Measurements from ENCODE around the gene AKT3. TPM values are rescaled to one million over a fixed set of nuclear protein-coding genes. Genes with fewer than 3 reads are reported as not detected.

Gene AKT3
- polyA plus RNA-seq, 3 donors, result 0.81 to 1.7 (median 1.4) TPM

DNA sequence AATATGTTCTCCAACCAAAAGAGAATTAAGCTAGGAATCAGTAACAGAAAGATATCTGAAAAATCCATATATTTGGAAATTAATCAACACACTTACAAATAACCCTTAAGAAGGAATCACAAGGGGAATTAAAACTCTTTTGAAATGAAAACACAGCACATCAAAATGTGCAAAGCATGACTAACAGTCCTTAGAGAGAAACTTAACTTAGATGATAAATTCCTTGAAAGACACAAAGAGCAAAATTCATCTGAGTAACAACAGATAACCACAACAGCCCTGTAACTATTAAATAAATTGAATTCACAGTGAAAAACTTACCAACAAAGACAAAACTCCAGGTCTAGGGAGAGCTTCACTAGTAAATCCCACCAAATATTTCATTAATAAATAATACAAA, 310.4 kb downstream of the AKT3 start:
- TF ChIP-seq, protein P1, sequence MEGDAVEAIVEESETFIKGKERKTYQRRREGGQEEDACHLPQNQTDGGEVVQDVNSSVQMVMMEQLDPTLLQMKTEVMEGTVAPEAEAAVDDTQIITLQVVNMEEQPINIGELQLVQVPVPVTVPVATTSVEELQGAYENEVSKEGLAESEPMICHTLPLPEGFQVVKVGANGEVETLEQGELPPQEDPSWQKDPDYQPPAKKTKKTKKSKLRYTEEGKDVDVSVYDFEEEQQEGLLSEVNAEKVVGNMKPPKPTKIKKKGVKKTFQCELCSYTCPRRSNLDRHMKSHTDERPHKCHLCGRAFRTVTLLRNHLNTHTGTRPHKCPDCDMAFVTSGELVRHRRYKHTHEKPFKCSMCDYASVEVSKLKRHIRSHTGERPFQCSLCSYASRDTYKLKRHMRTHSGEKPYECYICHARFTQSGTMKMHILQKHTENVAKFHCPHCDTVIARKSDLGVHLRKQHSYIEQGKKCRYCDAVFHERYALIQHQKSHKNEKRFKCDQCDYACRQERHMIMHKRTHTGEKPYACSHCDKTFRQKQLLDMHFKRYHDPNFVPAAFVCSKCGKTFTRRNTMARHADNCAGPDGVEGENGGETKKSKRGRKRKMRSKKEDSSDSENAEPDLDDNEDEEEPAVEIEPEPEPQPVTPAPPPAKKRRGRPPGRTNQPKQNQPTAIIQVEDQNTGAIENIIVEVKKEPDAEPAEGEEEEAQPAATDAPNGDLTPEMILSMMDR (IDR thresholded peaks at IDR 0.05), result no peak
- no peaks in the 10 kb centered on the region for H4K20me1 ChIP-seq (ENCODE audit: insufficient read depth, low read length)
- no peak overlapping the region for H3K4me3 Mint-ChIP-seq
- intact Hi-C loops (cut with micrococcal nuclease), result no loop called here
- no peak overlapping the region for H3K9ac ChIP-seq (ENCODE audit: insufficient read depth, low read length, poor library complexity, severe bottlenecking)
- H3K27ac Mint-ChIP-seq, result no peak overlapping the region
- H3K27ac ChIP-seq (ENCODE audit: low read depth in 1 of 2, low read length in 2 of 2), result no peak overlapping the region
- peaks cover 17 to 22% of the 10 kb centered on the region in 2 donors for H3K36me3 Mint-ChIP-seq
- no peaks in the 10 kb centered on the region for H3K4me1 ChIP-seq (ENCODE audit: control insufficient read depth in 1 of 2, insufficient read depth in 2 of 2, low read length in 2 of 2)
- H3K27me3 ChIP-seq (ENCODE audit: control insufficient read depth in 2 of 2, insufficient read depth in 2 of 2, low read length in 2 of 2), result no peaks in the 10 kb centered on the region
- H3K79me2 ChIP-seq (ENCODE audit: insufficient read depth, low read length), result no peaks in the 10 kb centered on the region
- no peaks in the 10 kb centered on the region for H3K9me3 ChIP-seq (replicated peaks in 1 of 2; ENCODE audit: control insufficient read depth in 1 of 2, insufficient read depth in 1 of 2, low read length in 2 of 2)
- DNase-seq, result no peak
- H3K27me3 Mint-ChIP-seq (ENCODE audit: low read depth in 3 of 3), result no peaks in the 10 kb centered on the region
- H3K4me1 Mint-ChIP-seq, result no peaks in the 10 kb centered on the region
- H3K9me3 Mint-ChIP-seq, result peaks cover 0 to 2% (median 0%) of the 10 kb centered on the region in 7 donors
- no peak overlapping the region for H3K4me3 ChIP-seq (replicated peaks in 1 of 3; ENCODE audit: low read depth in 2 of 3, low read length in 3 of 3)
- no peaks in the 10 kb centered on the region for H3K36me3 ChIP-seq (replicated peaks in 1 of 2; ENCODE audit: control insufficient read depth in 1 of 2, insufficient read depth in 2 of 2, low read length in 2 of 2)
- no peak overlapping the region for H3K4me2 ChIP-seq (replicated peaks; ENCODE audit: extremely low read depth, low read length, poor library complexity, severe bottlenecking)
- no peak overlapping the region for H2AFZ ChIP-seq (ENCODE audit: insufficient read depth, low read depth, low read length, poor library complexity, severe bottlenecking)

DNA sequence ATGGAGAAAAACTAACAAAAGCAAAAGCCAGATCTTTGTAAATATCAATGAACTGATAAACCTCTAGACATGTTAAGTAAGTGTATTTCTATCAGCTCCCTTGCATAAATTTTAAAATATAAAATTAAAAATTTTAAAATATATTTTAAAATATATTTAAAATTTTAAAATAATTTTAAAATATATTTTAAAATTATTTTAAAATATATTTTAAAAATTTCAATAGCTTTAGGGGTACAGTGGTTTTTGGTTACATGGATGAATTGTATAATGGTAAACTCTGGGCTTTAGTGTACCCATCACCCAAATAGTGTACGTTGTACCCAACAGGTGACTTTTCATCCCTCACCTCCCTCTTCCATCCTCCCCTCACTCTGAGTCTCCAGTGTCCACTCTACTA, 315.0 kb downstream of the AKT3 start:
- TF ChIP-seq, protein P1 (IDR thresholded peaks at IDR 0.05), result no peak
- no peaks in the 10 kb centered on the region for H3K79me2 ChIP-seq (ENCODE audit: insufficient read depth, low read length)
- DNase-seq, result no peak
- WGBS (ENCODE audit: insufficient coverage), result no CpG with 5 or more reads among the region's 1 CpG
- H3K9me3 Mint-ChIP-seq, result peaks cover 0 to 4% (median 2%) of the 10 kb centered on the region in 7 donors
- no peaks in the 10 kb centered on the region for H3K9me3 ChIP-seq (replicated peaks in 1 of 2; ENCODE audit: control insufficient read depth in 1 of 2, insufficient read depth in 1 of 2, low read length in 2 of 2)
- peaks cover 12% of the 10 kb centered on the region in 2 donors for H3K36me3 Mint-ChIP-seq
- no peak overlapping the region for H3K9ac ChIP-seq (ENCODE audit: insufficient read depth, low read length, poor library complexity, severe bottlenecking)
- intact Hi-C loops (cut with micrococcal nuclease), result no loop called here
- no peak overlapping the region for H3K27ac ChIP-seq (ENCODE audit: low read depth in 1 of 2, low read length in 2 of 2)
- H2AFZ ChIP-seq (ENCODE audit: insufficient read depth, low read depth, low read length, poor library complexity, severe bottlenecking), result no peak overlapping the region
- H3K4me1 ChIP-seq (ENCODE audit: control insufficient read depth in 1 of 2, insufficient read depth in 2 of 2, low read length in 2 of 2), result no peaks in the 10 kb centered on the region
- no peaks in the 10 kb centered on the region for H3K4me1 Mint-ChIP-seq
- H3K27me3 ChIP-seq (ENCODE audit: control insufficient read depth in 2 of 2, insufficient read depth in 2 of 2, low read length in 2 of 2), result no peaks in the 10 kb centered on the region
- no peaks in the 10 kb centered on the region for H3K36me3 ChIP-seq (replicated peaks in 1 of 2; ENCODE audit: control insufficient read depth in 1 of 2, insufficient read depth in 2 of 2, low read length in 2 of 2)
- no peaks in the 10 kb centered on the region for H4K20me1 ChIP-seq (ENCODE audit: insufficient read depth, low read length)
- H3K27me3 Mint-ChIP-seq (ENCODE audit: low read depth in 3 of 3), result no peaks in the 10 kb centered on the region
- no peak overlapping the region for H3K4me3 Mint-ChIP-seq
- H3K4me2 ChIP-seq (replicated peaks; ENCODE audit: extremely low read depth, low read length, poor library complexity, severe bottlenecking), result no peak overlapping the region
- H3K4me3 ChIP-seq (replicated peaks in 1 of 3; ENCODE audit: low read depth in 2 of 3, low read length in 3 of 3), result no peak overlapping the region
- no peak overlapping the region for H3K27ac Mint-ChIP-seq

Data from CD14-positive monocyte (primary cell).